ENCODE results near the gene AMN1.
"Not testable (repeated sequence)": the region's sequence is repeated elsewhere in the genome, so short reads cannot be mapped to it uniquely, and the experiment has no call there.

AMN1 gene

DNA sequence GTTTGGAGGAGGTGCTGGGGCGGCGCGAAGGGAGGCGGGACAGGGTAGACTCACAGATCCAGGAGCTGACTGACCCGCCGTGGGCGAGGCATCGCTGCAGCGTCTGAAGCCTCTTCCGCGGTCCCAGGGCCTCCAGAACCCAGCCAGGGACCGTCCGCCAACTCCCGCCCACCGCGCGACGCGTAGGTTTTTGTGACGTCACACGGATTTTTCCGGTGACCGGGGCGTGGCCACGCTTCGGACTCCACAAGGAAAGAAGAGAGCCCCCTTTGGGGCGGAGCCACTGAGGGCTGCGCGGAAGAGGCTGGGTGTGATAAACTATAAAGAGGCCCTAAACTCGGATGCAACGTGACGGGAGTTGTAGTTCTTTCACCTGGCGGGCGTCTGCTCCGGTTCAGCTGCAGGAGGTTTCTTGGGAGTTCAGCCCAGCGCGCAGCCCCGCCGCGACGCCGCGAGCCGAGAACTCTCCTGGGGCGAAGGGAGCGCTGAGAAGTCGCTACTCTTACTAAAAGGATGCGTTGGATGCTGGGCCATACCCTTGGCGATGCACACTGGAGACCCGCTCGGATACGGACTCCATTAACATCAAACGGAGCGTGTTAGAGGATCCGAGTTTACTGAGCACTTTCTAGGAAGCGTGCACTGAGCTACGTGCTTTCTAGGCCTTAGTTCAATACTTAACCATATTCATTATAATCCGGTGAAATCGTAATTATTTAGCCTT lies at the start of gene AMN1:
Gene AMN1 (minus strand): TSS at position 105 of the 724 bp plus-strand sequence. CDS start 13 bp downstream, at position 92.
- Histone ChIP-seq H3K4me3 (peak within 1 kb of the TSS; percentile 70), H3K4me1 (peaks cover 32% of the 10 kb centered on the region), H3K4me2 (peak within 1 kb of the TSS; percentile 86), H3K9me3 (peaks cover 4% of the 10 kb centered on the region; the same call in 1 of the 2 replicates), H4K20me1 (peaks cover 7% of the 10 kb centered on the region; the same call in 1 of the 2 replicates), H3K27me3 (no peaks in the 10 kb centered on the region), H3K9ac (peak within 1 kb of the TSS; percentile 77), H3K27ac (peak within 1 kb of the TSS; percentile 73), H3K36me3 (no peaks in the 10 kb centered on the region)
- TF ChIP-seq Cebpa-rat (IDR thresholded peaks at IDR 0.05), result no peak

DNA sequence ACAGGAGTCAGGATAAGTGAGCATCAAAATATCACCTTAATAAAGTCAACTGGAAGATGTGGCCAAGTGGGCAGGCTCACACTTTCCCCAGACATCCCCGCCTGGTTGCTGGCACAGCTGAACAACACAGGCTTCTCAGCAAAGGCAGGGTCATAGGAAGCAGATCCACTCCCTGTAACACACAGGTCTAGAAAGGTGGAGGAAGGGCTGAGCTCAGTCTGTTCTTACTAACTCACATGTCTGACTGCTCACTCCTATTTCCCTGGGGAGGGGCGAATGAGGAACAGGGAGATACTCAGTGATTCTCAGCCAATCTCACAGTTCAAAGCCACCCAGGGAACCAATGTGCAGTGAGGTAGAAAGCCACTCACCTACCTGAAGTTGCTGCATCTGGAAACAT lies 45.0 kb upstream of the AMN1 start:
- H3K27me3 ChIP-seq, result no peaks in the 10 kb centered on the region
- H4K20me1 ChIP-seq, result no peaks in the 10 kb centered on the region
- H3K4me2 ChIP-seq, result peak overlapping the region; percentile 33
- no peak for TF ChIP-seq Cebpa-rat (IDR thresholded peaks at IDR 0.05)
- H3K9ac ChIP-seq, result no peak overlapping the region; the same call in 1 of the 2 replicates
- H3K4me1 ChIP-seq, result peaks cover 7% of the 10 kb centered on the region
- no peaks in the 10 kb centered on the region for H3K36me3 ChIP-seq
- H3K9me3 ChIP-seq, result no peaks in the 10 kb centered on the region
- no peak overlapping the region for H3K27ac ChIP-seq
- H3K4me3 ChIP-seq, result no peak overlapping the region

- Histone ChIP-seq H3K4me1 (peaks cover 7% of the 10 kb centered on the region), H3K9ac (no peak overlapping the region; the same call in 1 of the 2 replicates), H3K9me3 (no peaks in the 10 kb centered on the region), H4K20me1 (no peaks in the 10 kb centered on the region), H3K4me2 (no peak overlapping the region), H3K36me3 (no peaks in the 10 kb centered on the region), H3K27ac (no peak overlapping the region), H3K4me3 (no peak overlapping the region), H3K27me3 (no peaks in the 10 kb centered on the region)
- TF ChIP-seq Cebpa-rat (IDR thresholded peaks at IDR 0.05), result no peak
Measured at GRCh38 chr12:31773223-31773750, 44.5 kb upstream of the AMN1 start.

- Histone ChIP-seq H3K27ac (no peak overlapping the region), H3K27me3 (no peaks in the 10 kb centered on the region), H3K4me1 (peaks cover 7% of the 10 kb centered on the region), H3K9ac (no peak overlapping the region), H3K4me3 (no peak overlapping the region), H4K20me1 (no peaks in the 10 kb centered on the region), H3K9me3 (no peaks in the 10 kb centered on the region), H3K36me3 (no peaks in the 10 kb centered on the region), H3K4me2 (no peak overlapping the region)
- TF ChIP-seq Cebpa-rat (IDR thresholded peaks at IDR 0.05), result no peak
Measured at GRCh38 chr12:31772685-31773222, 43.9 kb upstream of the AMN1 start.

- Histone ChIP-seq H3K4me1 (peaks cover 7% of the 10 kb centered on the region), H3K9me3 (no peaks in the 10 kb centered on the region), H4K20me1 (no peaks in the 10 kb centered on the region), H3K4me2 (no peak overlapping the region), H3K4me3 (no peak overlapping the region), H3K27ac (no peak overlapping the region), H3K27me3 (no peaks in the 10 kb centered on the region), H3K9ac (no peak overlapping the region), H3K36me3 (no peaks in the 10 kb centered on the region)
- no peak for TF ChIP-seq Cebpa-rat (IDR thresholded peaks at IDR 0.05)
Measured at GRCh38 chr12:31772186-31772585, 43.4 kb upstream of the AMN1 start.

- H3K4me2 ChIP-seq, result no peak overlapping the region
- H3K9ac ChIP-seq, result no peak overlapping the region
- no peak for TF ChIP-seq Cebpa-rat (IDR thresholded peaks at IDR 0.05)
- no peaks in the 10 kb centered on the region for H3K27me3 ChIP-seq
- H3K4me3 ChIP-seq, result no peak overlapping the region
- H3K36me3 ChIP-seq, result no peaks in the 10 kb centered on the region
- peaks cover 15% of the 10 kb centered on the region for H3K9me3 ChIP-seq
- H3K27ac ChIP-seq, result no peak overlapping the region
- H4K20me1 ChIP-seq, result no peaks in the 10 kb centered on the region
- no peaks in the 10 kb centered on the region for H3K4me1 ChIP-seq
Measured at GRCh38 chr12:31768046-31768445, 39.2 kb upstream of the AMN1 start.

GRCh38 chr12:31765931-31766330 lies 37.1 kb upstream of the AMN1 start:
- Histone ChIP-seq H3K4me1 (no peaks in the 10 kb centered on the region), H3K4me2 (no peak overlapping the region), H3K27me3 (no peaks in the 10 kb centered on the region), H3K27ac (no peak overlapping the region), H3K36me3 (no peaks in the 10 kb centered on the region), H3K9ac (no peak overlapping the region), H3K9me3 (peaks cover 15% of the 10 kb centered on the region), H3K4me3 (no peak overlapping the region), H4K20me1 (no peaks in the 10 kb centered on the region)
- no peak for TF ChIP-seq Cebpa-rat (IDR thresholded peaks at IDR 0.05)

DNA sequence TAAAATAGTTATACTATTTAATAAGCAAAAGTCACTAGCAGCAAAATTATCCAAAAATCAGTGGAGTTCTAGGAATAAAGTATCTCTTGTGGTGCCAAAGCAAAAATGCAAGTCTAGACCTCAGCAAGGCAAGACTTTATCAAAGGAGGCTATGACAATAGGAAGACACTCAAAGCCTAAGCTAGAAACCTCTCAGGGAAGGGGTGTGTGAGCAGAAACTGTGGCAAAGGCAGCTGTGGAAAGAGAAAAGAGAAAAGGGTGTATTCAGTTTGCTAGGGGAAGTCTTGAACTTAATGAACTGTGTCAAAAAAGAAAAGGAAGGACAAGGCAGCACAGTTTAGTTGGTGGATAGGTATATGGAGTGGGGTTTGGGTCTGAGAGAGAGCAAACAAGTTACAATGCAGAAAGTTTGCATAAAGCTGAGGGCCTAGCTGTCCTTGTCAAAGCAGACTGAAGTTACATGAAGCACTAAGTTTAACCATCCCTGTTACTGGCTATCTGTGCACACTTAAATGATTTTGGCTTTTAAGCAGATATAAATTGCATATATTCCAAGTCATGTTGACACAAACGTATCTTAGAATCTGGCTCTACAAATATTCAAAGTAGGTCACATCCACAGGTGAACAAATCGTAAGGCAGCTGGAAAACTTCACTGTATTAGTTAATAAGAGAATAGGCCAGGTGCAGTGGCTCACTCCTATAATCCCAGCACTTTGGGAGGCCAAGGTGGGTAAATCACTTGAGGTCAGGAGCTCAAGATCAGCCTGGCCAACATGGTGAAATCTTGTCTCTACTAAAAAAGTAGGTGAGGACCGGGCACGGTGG lies 31.0 kb upstream of the AMN1 start:
- no peak overlapping the region for H3K9ac ChIP-seq
- H3K27me3 ChIP-seq, result no peaks in the 10 kb centered on the region
- H3K4me3 ChIP-seq, result no peak overlapping the region
- H3K4me2 ChIP-seq, result no peak overlapping the region
- no peak overlapping the region for H3K27ac ChIP-seq
- H3K9me3 ChIP-seq, result peaks cover under 1% of the 10 kb centered on the region; the same call in 1 of the 2 replicates
- peaks cover 14% of the 10 kb centered on the region for H3K4me1 ChIP-seq
- no peaks in the 10 kb centered on the region for H3K36me3 ChIP-seq
- no peaks in the 10 kb centered on the region for H4K20me1 ChIP-seq
- TF ChIP-seq Cebpa-rat (IDR thresholded peaks at IDR 0.05), result no peak

- not testable (repeated sequence) for H4K20me1 ChIP-seq, H3K27me3 ChIP-seq, H3K4me3 ChIP-seq, H3K4me2 ChIP-seq, H3K27ac ChIP-seq, H3K9me3 ChIP-seq, H3K9ac ChIP-seq, H3K36me3 ChIP-seq
- peaks cover 14% of the 10 kb centered on the region for H3K4me1 ChIP-seq
Measured at GRCh38 chr12:31758297-31758696, 29.5 kb upstream of the AMN1 start.

Data from BLaER1 (cell line).